ENCODE results near the gene SV2B.
A peak's percentile ranks its signal among the peaks of the same experiment; 100 is the strongest.
"Not testable (repeated sequence)": the region's sequence is repeated elsewhere in the genome, so short reads cannot be mapped to it uniquely, and the experiment has no call there.

Gene SV2B

GRCh38 chr15:91099995-91100813, at the start of gene SV2B:
TSS of gene SV2B (plus strand) at chr15:91100257. CDS start at chr15:91226264, 126,007 bp downstream.
- DNase-seq = peak; percentile 65

GRCh38 chr15:91051248-91051647, 48.8 kb upstream of the SV2B start:
- no peak for DNase-seq

- no peak for DNase-seq
Observed at GRCh38 chr15:91054816-91055215, 45.2 kb upstream of the SV2B start.

- peak; percentile 53 for DNase-seq
Observed at GRCh38 chr15:91055548-91056331, 44.3 kb upstream of the SV2B start.

GRCh38 chr15:91061230-91061629, 38.8 kb upstream of the SV2B start:
- no peak for DNase-seq

- DNase-seq = no peak
Observed at GRCh38 chr15:91061997-91062396, 38.1 kb upstream of the SV2B start.

- no peak for DNase-seq
Observed at GRCh38 chr15:91065505-91065904, 34.6 kb upstream of the SV2B start.

GRCh38 chr15:91067036-91067435, 33.0 kb upstream of the SV2B start:
- no peak for DNase-seq

- no peak for DNase-seq
Observed at GRCh38 chr15:91068436-91068835, 31.6 kb upstream of the SV2B start.

GRCh38 chr15:91068966-91069365, 31.1 kb upstream of the SV2B start:
- DNase-seq = no peak

GRCh38 chr15:91070872-91071271, 29.2 kb upstream of the SV2B start:
- DNase-seq = no peak

- no peak for DNase-seq
Observed at GRCh38 chr15:91072161-91072560, 27.9 kb upstream of the SV2B start.

- no peak for DNase-seq
Observed at GRCh38 chr15:91073077-91073476, 27.0 kb upstream of the SV2B start.

GRCh38 chr15:91073768-91074167, 26.3 kb upstream of the SV2B start:
- no peak for DNase-seq

GRCh38 chr15:91075739-91076138, 24.3 kb upstream of the SV2B start:
- DNase-seq = no peak

- DNase-seq = no peak
Observed at GRCh38 chr15:91077029-91077428, 23.0 kb upstream of the SV2B start.

- not testable (repeated sequence) for DNase-seq
Observed at GRCh38 chr15:91093866-91094265, 6.2 kb upstream of the SV2B start.

- DNase-seq = no peak
Observed at GRCh38 chr15:91098451-91098850, 1.6 kb upstream of the SV2B start.

- DNase-seq = peak; percentile 71
Observed at GRCh38 chr15:91099616-91099994, 452 bp upstream of the SV2B start.

- no peak for DNase-seq
Observed at GRCh38 chr15:91100814-91101607, 954 bp downstream of the SV2B start.

GRCh38 chr15:91101608-91101920, 1.5 kb downstream of the SV2B start:
- no peak for DNase-seq

GRCh38 chr15:91102546-91103330, 2.7 kb downstream of the SV2B start:
- no peak for DNase-seq

- DNase-seq = no peak
Observed at GRCh38 chr15:91104111-91104510, 4.1 kb downstream of the SV2B start.

All from stimulated activated CD8-positive, alpha-beta memory T cell treated with anti-CD3 and anti-CD28 coated beads, Interleukin-4, amount 100 ng/mL, for 48 hours (primary cell).